ENCODE results near the gene LAMP1.

- TF ChIP-seq, protein P1, sequence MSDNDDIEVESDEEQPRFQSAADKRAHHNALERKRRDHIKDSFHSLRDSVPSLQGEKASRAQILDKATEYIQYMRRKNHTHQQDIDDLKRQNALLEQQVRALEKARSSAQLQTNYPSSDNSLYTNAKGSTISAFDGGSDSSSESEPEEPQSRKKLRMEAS (IDR thresholded peaks at IDR 0.05), result no peak
- TF ChIP-seq CEBPB (IDR thresholded peaks at IDR 0.05) (no peak), EP300 (IDR thresholded peaks at IDR 0.05; ENCODE audit: borderline replicate concordance) (no peak), RAD21 (IDR thresholded peaks at IDR 0.05; ENCODE audit: low read depth) (no peak), TEAD4 (IDR thresholded peaks at IDR 0.05) (no peak), ZBTB7A (IDR thresholded peaks at IDR 0.05; ENCODE audit: low read depth) (no peak), EGR1 (IDR thresholded peaks at IDR 0.05) (no peak), FOXM1 (IDR thresholded peaks at IDR 0.05; ENCODE audit: borderline replicate concordance, low read depth) (no peak), REST (IDR thresholded peaks at IDR 0.05; ENCODE audit: low read depth) (no peak)
Measured at GRCh38 chr13:113349491-113349890, 52.5 kb downstream of the LAMP1 start.
